NCI-H1417 (cell line): ENCODE measurements around the gene FKBP1A.
A peak's percentile ranks its signal among the peaks of the same experiment; 100 is the strongest.

Experiments used
- DNase-seq, 3 experiments: peaks; one replicate each; lab custom pipeline; 2025; lab: John Stamatoyannopoulos, UW

The FKBP1A gene

DNA sequence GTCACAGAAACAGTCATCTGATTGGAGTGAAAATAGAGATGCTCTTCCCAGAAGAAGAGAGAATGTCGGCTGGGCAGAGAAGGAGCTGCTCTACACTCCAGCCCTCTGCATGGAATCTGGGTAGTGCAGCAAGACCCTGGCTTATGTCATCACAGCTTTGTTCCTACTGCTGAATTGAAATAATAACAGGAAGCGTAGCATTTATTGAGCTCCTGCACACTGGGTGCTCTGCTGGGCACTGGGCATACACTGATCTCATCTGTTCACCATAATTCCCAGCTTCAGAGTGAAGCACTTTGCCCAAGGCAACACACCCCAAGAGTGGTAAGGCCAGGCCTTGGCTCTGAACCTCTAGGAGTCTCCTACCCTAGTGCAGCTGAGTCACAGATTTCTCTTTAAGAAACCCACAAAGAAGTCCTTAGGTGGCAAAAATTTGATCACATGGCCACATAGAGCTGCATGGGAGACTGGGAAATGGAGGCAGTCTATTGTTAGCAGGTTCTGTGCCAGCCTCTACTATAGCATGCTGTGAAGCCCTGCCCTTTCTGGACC is 60.0 kb downstream of the FKBP1A start:
- no peak for DNase-seq

DNA sequence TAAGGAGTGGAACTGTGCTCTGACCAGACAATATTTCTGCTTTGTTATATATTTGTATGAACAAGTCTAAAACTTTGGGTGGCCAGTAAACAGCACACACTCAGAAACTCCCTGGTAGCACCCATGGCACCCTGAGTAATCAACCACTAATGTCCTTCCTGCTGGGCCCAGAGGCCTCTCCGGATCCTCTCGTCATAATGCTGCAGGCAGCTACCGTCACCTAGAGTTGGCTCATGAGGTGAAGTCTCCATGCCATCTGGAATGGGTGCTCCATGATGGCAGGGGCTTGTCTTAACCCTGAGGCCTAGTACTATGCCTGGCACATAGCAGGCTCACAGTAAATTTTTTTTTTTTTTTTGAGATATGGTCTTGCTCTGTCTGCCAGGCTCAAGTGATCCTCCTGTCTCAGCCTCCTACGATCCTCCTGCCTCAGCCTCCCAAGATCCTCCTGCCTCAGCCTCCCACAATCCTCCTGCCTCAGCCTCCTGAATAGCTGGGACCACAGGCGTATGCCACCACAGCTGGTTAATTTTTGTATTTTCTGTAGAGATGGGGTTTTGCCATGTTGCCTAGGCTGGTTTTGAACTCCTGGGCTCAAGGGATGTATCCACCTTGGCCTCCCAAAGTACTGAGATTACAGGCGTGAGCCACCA is 60.9 kb downstream of the FKBP1A start:
- DNase-seq, result no peak

DNA sequence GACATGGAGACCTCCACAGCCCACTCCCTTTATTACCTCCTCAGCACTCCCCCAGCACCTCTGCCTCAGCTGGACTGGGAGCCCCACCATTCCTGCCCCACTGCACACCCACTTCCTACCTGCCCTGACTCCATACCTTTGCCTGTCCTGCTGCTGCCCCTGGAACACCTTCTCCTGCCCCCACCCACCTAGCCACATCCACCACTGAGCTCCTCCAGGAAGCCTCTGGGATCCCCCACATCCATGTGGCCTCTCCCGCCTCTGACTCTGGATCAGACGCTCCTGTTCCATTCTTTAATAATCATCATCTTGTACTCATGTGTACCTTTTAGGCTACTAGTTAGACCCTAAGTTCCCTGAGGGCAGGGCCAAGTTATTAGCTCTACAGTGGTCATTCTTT is 61.8 kb downstream of the FKBP1A start:
- no peak for DNase-seq

- no peak for DNase-seq
These were observed 62.6 kb downstream of the FKBP1A start for GRCh38 chr20:1330075-1330830.

GRCh38 chr20:1328680-1329330 is 64.0 kb downstream of the FKBP1A start, which contains the start of gene SDCBP2:
Gene SDCBP2 (minus strand): TSS chr20:1329139. CDS start chr20:1320416, 8,723 bp downstream.
- DNase-seq, result no peak

DNA sequence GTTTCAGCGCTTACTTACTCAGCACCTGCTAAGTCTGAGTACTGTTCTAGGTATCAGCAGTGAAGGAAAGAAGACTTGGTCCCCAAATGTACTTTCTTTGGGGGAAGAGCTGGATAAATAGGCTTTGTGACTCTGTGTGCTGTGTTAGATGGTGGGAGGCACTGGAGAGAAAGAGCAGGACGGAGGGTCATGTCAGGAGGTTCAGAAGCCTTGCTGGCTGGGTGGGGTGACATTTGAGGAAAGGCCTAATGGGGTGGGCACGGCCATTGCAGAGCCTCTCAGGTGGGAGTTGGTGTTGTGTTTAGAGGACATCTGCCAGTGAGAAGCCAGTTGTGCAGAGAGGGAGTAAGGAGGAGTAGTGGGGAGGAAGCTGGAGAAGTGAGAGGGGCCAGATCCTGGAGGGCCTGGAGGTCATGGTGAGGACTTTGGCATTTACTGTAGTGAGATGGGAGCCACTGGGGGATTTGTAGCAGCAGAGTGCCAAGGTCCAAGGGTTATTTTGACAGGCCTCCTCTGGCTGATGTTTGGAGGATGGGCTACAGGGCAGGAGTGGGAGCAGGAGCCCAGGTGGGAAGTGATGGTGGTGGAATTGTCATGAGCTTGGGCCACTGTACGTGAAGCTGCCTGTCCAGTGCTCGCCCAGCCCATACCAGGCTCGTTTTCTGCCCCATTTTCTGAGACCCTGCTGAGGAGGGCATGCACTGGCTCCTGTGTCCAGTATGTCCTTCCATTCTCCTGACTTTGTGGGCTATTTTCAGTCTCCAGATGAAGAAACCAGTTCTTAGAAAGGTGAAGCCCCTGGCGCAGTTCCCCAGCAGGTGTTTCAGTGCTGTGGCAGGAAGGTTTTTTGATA is 64.8 kb downstream of the FKBP1A start:
- no peak for DNase-seq

GRCh38 chr20:1327241-1327653 is 65.6 kb downstream of the FKBP1A start:
- DNase-seq, result no peak

DNA sequence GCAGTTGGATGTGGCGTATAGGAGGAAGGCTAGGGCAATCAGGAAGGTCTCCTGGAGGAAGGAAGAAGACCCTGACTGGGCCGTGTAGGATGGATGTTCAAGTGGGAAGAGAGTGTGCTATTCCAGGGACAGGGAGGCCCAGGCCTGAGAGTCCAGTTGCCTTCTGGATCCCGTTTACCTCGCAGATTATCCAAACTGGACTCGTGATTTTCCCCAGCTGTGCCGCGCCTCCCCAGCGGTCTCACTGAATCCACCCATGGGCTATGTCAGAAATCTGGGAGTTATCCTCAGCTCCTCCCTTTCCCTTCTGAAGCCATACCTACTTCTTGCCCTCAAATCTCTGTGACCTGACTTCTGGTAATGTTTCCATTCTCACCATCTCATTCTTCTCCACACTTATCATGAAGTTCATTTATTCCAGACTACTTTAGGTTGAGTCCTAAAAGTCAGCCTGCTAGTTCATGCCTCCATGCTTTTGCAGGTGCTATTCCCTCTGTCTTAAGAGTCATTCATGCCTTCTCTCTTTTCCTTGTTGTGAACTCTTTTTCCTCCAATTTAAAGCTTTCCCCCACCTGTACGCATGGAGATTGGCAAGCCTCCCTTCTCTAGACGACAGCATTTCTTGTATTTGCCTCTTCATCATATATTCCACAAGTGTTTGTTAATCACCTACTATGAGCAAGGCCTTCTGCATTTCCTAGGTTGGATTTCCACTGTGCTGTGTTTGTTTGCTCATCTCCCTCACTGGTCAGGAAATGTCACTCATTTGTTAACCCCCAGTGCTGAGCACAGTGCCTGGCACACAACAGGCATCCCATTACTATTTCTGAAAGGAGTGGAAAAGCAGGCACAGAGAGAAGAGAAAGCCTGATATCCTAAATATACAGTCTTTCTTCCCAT is 66.6 kb downstream of the FKBP1A start:
- DNase-seq, result no peak

DNA sequence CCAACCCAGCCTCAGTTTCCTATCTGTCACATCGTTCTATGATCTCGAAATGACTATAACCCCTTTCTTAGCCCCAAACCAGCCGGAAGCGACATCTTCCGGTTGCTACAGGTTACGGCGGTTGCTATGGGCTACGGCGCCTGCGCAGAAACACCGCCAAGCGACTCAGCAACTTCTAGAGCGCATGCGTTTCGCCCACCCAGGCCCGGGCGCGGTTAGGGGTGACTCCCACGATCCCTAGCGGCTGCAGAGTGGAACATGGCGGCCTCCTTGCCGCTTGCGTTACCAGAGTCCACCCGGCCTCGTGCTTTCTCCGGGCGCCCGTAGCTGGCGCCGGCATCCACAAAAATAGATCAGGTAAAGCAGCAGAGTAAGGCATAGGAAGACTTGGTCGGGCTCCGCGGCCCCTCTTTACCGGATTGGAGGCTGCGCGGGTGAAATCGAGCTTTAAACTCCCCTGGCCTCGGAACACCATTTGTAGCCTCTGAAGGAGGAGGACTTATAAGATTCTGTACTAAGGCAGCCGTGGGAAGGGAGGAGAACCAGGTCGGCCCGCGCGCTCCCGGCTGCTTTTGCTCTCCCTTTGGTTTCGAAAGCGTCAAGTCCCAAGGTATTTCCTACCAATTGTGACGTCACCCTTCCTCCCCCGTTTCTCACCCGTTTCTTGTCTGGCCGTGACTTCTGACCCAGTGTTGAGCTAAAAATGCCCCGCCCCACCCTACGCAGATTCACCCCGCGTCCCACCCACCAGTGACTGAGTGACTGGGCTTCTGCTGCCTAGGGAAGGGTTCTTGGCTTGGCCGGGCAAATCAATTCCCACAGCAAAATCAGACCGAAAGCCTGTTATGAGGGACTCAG is 67.5 kb downstream of the FKBP1A start:
- DNase-seq, result peak; percentile 98 to 99 (median 98)

- no peak for DNase-seq
These were observed 68.2 kb downstream of the FKBP1A start for GRCh38 chr20:1324598-1325172.

- no peak for DNase-seq
These were observed 68.8 kb downstream of the FKBP1A start for GRCh38 chr20:1323830-1324597.

DNA sequence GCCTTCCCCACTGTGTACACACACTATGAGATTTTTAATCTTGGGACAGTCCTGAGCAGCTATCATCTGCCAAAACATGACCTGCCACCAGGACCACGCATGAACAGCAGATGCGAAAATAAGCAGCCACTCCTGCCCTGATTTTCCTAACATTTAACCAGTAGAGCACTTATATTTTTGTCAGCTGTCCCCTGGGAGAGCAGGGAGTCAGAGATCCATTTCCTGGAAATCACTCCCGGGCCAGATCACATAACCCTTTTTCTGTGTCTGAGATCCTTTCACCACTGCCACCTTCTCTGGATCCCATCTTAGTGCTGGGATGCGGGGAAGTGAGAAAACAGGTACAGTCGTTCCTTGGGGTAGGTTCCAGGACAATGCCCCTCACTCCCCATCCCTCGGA is 69.6 kb downstream of the FKBP1A start:
- no peak for DNase-seq

DNA sequence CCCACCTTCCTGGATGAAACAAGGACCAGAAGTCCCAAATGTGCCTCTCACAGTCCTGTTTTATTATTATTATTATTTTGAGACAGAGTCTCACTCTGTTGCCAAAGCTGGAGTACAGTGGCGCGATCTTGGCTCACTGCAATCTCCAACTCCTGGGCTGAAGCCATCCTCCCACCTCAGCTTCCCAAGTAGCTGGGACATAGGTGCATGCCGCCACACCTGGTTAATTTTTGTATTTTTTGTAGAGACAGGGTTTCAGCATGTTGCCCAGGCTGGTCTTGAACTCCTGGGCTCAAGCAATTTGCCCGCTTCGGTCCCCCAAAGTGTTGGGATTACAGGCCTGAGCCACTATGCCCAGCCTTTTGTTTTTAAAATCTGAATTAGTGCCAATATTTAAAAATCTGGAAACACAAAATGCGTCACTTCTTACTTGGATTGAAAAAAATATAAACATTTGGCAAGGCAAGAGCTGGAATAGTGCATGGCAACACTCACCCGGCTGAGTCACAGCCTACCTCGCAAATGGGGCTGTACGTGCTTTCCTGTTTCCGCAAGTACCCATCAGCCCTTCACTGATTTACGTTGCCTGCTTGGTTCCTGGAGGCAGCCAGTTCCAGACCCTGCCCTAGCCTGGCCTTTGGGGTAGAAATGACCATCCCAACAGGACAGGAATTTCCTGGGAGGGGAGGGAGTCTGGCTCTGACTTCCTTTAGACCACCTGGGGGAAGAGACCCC is 70.2 kb downstream of the FKBP1A start:
- no peak for DNase-seq

DNA sequence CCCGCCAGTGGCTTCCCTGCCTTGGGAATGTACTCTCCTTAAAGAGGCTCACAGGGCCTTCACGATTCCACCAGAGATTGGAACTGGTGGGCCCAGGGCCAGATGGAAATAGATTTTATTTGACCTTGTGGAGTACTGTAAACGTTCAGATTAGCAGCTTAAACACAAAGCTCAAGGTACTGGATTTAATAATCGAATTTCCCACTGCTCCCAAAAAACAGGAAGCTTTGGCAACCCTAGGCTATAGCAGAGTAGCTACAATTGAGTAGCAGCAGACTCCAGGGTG is 71.3 kb downstream of the FKBP1A start:
- no peak for DNase-seq

- no peak for DNase-seq
These were observed 71.8 kb downstream of the FKBP1A start for GRCh38 chr20:1320902-1321653.

DNA sequence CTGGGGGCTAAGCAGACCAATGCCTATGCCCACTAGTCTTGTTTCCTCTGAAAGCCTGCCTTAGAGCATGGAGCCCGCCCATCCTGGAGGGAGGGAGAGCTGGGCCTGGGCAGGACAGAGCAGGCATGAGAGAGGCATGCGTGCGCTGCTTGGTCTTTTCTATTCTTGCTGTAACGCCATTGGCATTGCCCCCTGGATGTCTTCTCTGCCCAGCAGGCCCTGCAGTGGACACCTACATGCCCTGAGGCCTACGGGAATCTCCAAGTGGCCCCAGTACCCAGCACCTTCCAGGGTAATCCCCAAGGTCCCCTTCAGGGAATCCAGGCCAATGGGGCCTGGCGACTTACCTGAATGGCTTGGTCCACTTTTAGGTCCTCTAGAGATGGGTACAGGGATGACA is 72.8 kb downstream of the FKBP1A start:
- DNase-seq, result no peak

GRCh38 chr20:1319462-1319861 is 73.4 kb downstream of the FKBP1A start:
- DNase-seq, result no peak
